Measurements from ENCODE around the gene KCTD16. TPM values are rescaled to one million over a fixed set of nuclear protein-coding genes. Genes with fewer than 3 reads are reported as not detected.
A peak's percentile ranks its signal among the peaks of the same experiment; 100 is the strongest.

The KCTD16 gene
- total and polyA plus RNA-seq, 8 donors = 0.18 to 0.73 (median 0.35) TPM

DNA sequence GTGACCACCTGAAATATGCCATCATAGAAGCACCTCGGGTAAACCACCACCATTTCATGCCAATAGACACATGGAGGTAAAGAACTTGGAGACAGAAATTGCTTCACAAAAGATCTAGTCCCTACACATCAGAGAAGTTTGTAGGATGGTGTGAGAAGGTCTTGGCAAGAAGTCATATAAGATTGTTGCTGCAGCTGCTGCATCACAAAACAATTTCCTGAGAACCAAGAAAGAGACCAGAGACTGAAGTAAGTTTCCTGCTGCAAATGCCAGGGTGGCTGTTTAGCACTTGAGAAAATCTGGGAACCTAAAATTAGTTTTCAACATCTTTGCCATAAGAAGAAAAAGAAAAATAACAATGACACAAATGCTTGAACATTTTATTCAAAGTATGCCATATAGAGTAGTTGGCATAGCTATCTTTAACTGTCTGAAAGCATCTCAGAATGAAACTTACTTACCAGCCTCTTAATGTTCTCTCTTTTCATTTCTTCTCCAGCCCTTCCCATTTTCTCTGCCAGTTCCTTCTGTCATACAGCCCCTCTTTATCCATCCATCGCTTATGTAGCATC, 114.3 kb downstream of the KCTD16 start:
- ATAC-seq (no peak), DNase-seq (no peak)
- Histone ChIP-seq H3K4me1 (no peaks in the 10 kb centered on the region), H3K4me3 (no peak overlapping the region), H3K9me3 (no peaks in the 10 kb centered on the region), H3K27ac (no peak overlapping the region), H3K27me3 (no peaks in the 10 kb centered on the region), H3K36me3 (no peaks in the 10 kb centered on the region)
- TF ChIP-seq, protein P1, sequence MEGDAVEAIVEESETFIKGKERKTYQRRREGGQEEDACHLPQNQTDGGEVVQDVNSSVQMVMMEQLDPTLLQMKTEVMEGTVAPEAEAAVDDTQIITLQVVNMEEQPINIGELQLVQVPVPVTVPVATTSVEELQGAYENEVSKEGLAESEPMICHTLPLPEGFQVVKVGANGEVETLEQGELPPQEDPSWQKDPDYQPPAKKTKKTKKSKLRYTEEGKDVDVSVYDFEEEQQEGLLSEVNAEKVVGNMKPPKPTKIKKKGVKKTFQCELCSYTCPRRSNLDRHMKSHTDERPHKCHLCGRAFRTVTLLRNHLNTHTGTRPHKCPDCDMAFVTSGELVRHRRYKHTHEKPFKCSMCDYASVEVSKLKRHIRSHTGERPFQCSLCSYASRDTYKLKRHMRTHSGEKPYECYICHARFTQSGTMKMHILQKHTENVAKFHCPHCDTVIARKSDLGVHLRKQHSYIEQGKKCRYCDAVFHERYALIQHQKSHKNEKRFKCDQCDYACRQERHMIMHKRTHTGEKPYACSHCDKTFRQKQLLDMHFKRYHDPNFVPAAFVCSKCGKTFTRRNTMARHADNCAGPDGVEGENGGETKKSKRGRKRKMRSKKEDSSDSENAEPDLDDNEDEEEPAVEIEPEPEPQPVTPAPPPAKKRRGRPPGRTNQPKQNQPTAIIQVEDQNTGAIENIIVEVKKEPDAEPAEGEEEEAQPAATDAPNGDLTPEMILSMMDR (IDR thresholded peaks at IDR 0.05) = no peak
- intact Hi-C loops (cut with DNase I) = no loop called here

DNA sequence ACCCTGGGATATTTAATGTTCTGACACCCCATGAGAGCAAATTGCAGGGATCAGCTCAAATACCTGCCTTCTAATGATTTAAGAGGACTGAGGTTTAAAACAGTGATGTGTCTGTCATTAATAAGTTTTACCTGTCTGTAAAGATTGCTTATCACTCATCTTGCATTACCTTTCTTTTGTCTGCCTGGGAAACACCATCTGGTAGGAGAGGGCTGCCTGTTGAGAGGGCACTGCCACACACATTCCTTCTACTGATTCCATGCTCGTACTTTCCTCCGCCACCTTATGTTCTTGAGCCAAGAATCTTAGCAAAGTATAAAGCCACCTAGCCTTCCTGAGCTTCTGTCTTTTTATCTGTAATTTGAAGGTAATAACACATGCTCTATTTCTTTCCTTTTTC, 118.6 kb downstream of the KCTD16 start:
- Histone ChIP-seq H3K36me3 (no peaks in the 10 kb centered on the region), H3K27ac (no peak overlapping the region), H3K4me1 (no peaks in the 10 kb centered on the region), H3K27me3 (no peaks in the 10 kb centered on the region), H3K4me3 (no peak overlapping the region), H3K9me3 (no peaks in the 10 kb centered on the region)
- TF ChIP-seq, protein P1 (IDR thresholded peaks at IDR 0.05) = no peak
- intact Hi-C loops (cut with DNase I) = no loop called here
- no peak for DNase-seq
- no peak for ATAC-seq

DNA sequence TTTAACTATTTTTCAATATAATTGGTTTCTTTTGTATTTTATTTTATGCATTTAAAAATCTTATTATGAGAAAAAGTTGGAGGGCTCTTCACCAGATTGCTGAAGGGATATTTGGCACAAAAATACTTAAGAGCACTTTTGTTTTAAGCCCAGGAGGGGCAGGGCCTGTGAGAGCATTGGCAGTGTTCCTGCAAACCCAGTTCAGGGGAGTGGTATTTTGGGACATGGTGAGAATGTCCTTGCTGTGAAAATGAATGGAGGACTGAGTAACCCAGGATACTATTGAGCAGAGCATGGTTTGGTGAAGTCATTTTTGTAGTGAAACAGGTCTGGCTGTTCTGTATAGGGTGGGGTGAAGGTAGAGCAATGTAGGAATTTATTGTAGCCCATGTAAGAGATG, 121.4 kb downstream of the KCTD16 start:
- intact Hi-C loops (cut with DNase I) = no loop called here
- Histone ChIP-seq H3K4me1 (no peaks in the 10 kb centered on the region), H3K4me3 (no peak overlapping the region), H3K9me3 (no peaks in the 10 kb centered on the region), H3K27me3 (no peaks in the 10 kb centered on the region), H3K27ac (no peak overlapping the region), H3K36me3 (no peaks in the 10 kb centered on the region)
- DNase-seq (no peak), ATAC-seq (peak; percentile 76)
- TF ChIP-seq, protein P1 (IDR thresholded peaks at IDR 0.05) = no peak

DNA sequence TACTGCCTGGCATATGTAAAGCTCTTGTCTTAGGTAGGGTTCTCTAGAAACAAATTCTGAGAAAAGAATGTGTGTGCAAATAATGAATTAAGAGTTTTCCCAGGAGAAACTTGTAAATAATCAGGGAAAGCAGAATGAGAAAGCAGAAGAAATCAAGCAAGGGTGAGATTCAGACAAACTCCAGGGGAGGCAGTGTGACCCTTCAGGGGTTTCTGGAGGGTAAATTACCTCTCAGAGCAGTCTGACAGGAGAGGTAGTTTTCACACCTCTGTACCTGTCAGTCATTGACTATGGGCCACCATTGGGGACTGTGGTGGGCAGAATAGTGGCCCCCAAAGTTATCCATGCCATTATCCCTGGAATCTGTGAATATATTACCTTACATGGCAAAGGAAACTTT, 124.6 kb downstream of the KCTD16 start:
- DNase-seq (no peak), ATAC-seq (no peak)
- peaks cover 0 to 3% of the 10 kb centered on the region in 2 donors for H3K9me3 ChIP-seq
- H3K4me3 ChIP-seq = no peak overlapping the region
- H3K36me3 ChIP-seq = no peaks in the 10 kb centered on the region
- H3K27me3 ChIP-seq = no peaks in the 10 kb centered on the region
- H3K27ac ChIP-seq = no peak overlapping the region
- no peaks in the 10 kb centered on the region for H3K4me1 ChIP-seq
- TF ChIP-seq, protein P1 (IDR thresholded peaks at IDR 0.05) = no peak
- intact Hi-C loops (cut with DNase I) = no loop called here

DNA sequence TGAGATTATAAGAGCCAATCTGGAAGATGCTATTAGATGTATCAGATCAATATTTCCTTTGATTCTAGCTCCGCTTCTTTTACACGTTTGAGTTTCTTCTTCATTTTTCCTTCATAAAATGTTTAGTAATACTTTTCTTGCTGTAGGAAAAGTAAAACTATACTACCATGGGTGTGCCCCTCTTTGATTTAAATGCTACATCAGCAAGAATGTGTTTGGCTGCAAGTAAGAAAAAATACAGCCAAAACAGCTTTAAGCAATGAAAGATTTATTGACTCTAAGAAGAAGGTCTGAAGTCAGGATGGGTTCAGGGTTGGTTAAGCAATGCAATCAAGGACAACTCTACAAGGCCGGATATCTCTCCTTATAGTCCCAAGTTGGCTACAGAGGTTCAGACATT, 126.4 kb downstream of the KCTD16 start:
- no peak for DNase-seq
- no peak overlapping the region for H3K4me3 ChIP-seq

More for the DNA sequence above, 126.4 kb downstream of the KCTD16 start:
- intact Hi-C loops (cut with DNase I) = no loop called here
- H3K36me3 ChIP-seq = no peaks in the 10 kb centered on the region
- no peak for ATAC-seq
- TF ChIP-seq, protein P1 (IDR thresholded peaks at IDR 0.05) = no peak
- H3K27me3 ChIP-seq = no peaks in the 10 kb centered on the region
- no peaks in the 10 kb centered on the region for H3K4me1 ChIP-seq
- peaks cover 0 to 3% of the 10 kb centered on the region in 2 donors for H3K9me3 ChIP-seq
- H3K27ac ChIP-seq = no peak overlapping the region
